Measurements from ENCODE around the gene HMGN3. TPM values are rescaled to one million over a fixed set of nuclear protein-coding genes. Genes with fewer than 3 reads are reported as not detected.

The HMGN3 gene
- total RNA-seq, 1 experiment from 2014 or later: 183 TPM

DNA sequence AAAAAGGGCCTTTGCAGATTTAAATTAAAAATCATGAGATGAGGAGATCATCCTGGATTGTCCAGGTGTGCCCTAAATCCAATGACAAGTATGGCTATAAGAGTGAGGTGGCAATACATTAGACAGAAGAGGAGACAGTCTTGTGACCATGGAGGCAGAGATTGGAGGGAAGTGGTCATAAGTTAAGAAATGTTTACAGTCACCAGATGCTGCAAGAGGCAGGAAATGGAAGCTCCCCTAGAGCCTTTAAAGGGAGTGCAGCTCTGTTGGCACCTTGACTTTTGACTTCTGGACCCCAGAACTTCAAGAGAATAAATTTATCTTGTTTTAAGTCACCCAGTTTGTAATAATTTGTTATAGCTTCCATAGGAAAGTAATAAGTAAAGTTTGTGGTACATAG is 61.1 kb downstream of the HMGN3 start:
- no peaks in the 10 kb centered on the region for H3K79me1 ChIP-seq (ENCODE audit: insufficient read depth, low read depth, low read length, poor library complexity, severe bottlenecking)
- H3K36me3 Mint-ChIP-seq (ENCODE audit: insufficient read depth in 1 of 3, low read depth in 3 of 3): peaks cover 2 to 5% (median 4%) of the 10 kb centered on the region in 3 experiments; a peak in 4 of 7 replicates

More for the DNA sequence above, 61.1 kb downstream of the HMGN3 start:
- H4K8ac ChIP-seq (replicated peaks; ENCODE audit: insufficient read length, low read depth, low read length): no peak overlapping the region
- no peak overlapping the region for H4K91ac ChIP-seq (ENCODE audit: insufficient read length, low read depth, low read length)
- H3K27ac Mint-ChIP-seq: no peak overlapping the region
- H3K4me2 ChIP-seq (ENCODE audit: insufficient read depth, insufficient read length, low read length): no peak overlapping the region
- H3K14ac ChIP-seq (ENCODE audit: insufficient read depth, low read length): no peak overlapping the region
- H3K9ac ChIP-seq (ENCODE audit: extremely low read depth, insufficient read length, low read length): no peak overlapping the region
- no peak overlapping the region for H3K23ac ChIP-seq (ENCODE audit: insufficient read length, low read depth, low read length)
- H2BK15ac ChIP-seq (ENCODE audit: low read depth, low read length): no peak overlapping the region
- no peak overlapping the region for H3K18ac ChIP-seq (ENCODE audit: insufficient read length, low read depth, low read length)
- no peaks in the 10 kb centered on the region for H3K79me2 ChIP-seq (ENCODE audit: insufficient read depth, low read length)
- H2BK120ac ChIP-seq (ENCODE audit: low read depth, low read length, poor library complexity, severe bottlenecking): no peak overlapping the region
- no peaks in the 10 kb centered on the region; the same call in 1 of the 2 replicates for H3K4me1 ChIP-seq (ENCODE audit: insufficient read depth, low read length)
- no peak overlapping the region for H3T11ph ChIP-seq (ENCODE audit: low read length)
- peaks cover 6% of the 10 kb centered on the region in 2 experiments; a peak in 3 of 5 replicates for H3K9me3 Mint-ChIP-seq
- no peak overlapping the region for H2BK20ac ChIP-seq (ENCODE audit: low read depth, low read length, poor library complexity, severe bottlenecking)
- no peak overlapping the region for H2BK12ac ChIP-seq (ENCODE audit: insufficient read length, low read depth, low read length)
- H3K27me3 Mint-ChIP-seq (ENCODE audit: low read depth): no peaks in the 10 kb centered on the region
- TF ChIP-seq, protein P1, sequence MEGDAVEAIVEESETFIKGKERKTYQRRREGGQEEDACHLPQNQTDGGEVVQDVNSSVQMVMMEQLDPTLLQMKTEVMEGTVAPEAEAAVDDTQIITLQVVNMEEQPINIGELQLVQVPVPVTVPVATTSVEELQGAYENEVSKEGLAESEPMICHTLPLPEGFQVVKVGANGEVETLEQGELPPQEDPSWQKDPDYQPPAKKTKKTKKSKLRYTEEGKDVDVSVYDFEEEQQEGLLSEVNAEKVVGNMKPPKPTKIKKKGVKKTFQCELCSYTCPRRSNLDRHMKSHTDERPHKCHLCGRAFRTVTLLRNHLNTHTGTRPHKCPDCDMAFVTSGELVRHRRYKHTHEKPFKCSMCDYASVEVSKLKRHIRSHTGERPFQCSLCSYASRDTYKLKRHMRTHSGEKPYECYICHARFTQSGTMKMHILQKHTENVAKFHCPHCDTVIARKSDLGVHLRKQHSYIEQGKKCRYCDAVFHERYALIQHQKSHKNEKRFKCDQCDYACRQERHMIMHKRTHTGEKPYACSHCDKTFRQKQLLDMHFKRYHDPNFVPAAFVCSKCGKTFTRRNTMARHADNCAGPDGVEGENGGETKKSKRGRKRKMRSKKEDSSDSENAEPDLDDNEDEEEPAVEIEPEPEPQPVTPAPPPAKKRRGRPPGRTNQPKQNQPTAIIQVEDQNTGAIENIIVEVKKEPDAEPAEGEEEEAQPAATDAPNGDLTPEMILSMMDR (conservative IDR thresholded peaks at IDR 0.05): no peak
- H3K4me1 Mint-ChIP-seq: peaks cover 12 to 15% of the 10 kb centered on the region in 2 experiments
- no peak overlapping the region for H2AK5ac ChIP-seq (ENCODE audit: insufficient read length, low read length)
- H3K4ac ChIP-seq (ENCODE audit: low read depth, low read length): no peak overlapping the region
- H2BK5ac ChIP-seq (ENCODE audit: insufficient read length, low read length): no peak overlapping the region
- H3K27me3 ChIP-seq (ENCODE audit: insufficient read depth, low read length): no peaks in the 10 kb centered on the region
- no peaks in the 10 kb centered on the region for H4K20me1 ChIP-seq (ENCODE audit: control insufficient read depth, insufficient read depth, insufficient read length)
- no peak overlapping the region for H3K27ac ChIP-seq (ENCODE audit: insufficient read length, low read depth, low read length)
- H3K23me2 ChIP-seq (ENCODE audit: insufficient read length, low read depth, low read length, poor library complexity, severe bottlenecking): no peaks in the 10 kb centered on the region
- H3K4me3 Mint-ChIP-seq: no peak overlapping the region
- H3K9me3 ChIP-seq (ENCODE audit: control insufficient read depth, low read depth, low read length): no peaks in the 10 kb centered on the region
- no peak for DNase-seq
- H3K56ac ChIP-seq (ENCODE audit: insufficient read length, low read depth, low read length): no peak overlapping the region
- H2AFZ ChIP-seq (ENCODE audit: low read length): no peak overlapping the region
- no peak overlapping the region for H4K5ac ChIP-seq (ENCODE audit: insufficient read length, low read depth, low read length)

Measured in H9 (cell line).